ENCODE measurements around the gene DLG1.

Gene DLG1

DNA sequence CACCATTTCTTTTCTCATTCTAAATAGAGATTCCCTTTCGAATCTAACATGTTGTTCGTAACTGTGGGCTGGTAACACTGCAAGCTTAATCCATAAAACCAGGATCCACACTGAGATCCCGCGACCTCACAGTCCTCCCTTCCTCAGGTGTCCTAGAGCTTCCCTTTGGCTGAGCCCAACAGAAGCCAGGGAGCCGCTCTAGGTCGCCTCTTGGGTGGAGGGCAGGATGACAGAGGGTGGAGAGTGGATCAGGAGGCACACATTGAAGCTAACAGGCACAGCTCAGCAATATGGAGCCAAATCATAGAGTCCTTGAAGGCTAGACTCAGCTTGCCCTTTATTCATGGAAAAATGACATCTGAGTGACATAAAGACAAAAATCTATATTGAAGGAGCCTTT is 44.7 kb upstream of the DLG1 start:
- TF ChIP-seq TAF1 (IDR thresholded peaks at IDR 0.05; ENCODE audit: borderline replicate concordance, insufficient read depth, low read length), result no peak
- no peak for TF ChIP-seq POLR2AphosphoS5 (IDR thresholded peaks at IDR 0.05; ENCODE audit: low read depth, low read length)
- no peak for TF ChIP-seq FOXP2 (optimal IDR thresholded peaks at IDR 0.05; ENCODE audit: borderline replicate concordance, extremely low read depth, extremely low read length, insufficient read depth)

DNA sequence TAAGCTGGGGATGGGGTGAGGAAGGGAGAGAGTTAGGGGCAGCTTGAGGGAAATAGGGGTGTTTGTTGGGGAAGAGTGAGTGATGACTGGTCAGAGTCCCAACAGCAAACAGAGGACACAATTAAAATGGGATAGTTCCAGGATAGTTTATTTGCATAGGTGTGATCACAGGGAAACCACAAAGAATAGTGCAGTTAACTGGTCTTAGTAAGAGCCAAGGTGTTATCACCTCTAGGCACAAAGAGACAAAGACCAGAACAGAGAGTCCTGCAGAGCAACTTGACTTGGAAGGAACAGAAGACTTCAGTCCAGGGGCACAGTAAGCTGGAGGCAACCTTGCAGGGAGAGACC is 42.1 kb upstream of the DLG1 start:
- TF ChIP-seq SIN3A (IDR thresholded peaks at IDR 0.05; ENCODE audit: borderline replicate concordance, insufficient read depth, low read length), result no peak

DNA sequence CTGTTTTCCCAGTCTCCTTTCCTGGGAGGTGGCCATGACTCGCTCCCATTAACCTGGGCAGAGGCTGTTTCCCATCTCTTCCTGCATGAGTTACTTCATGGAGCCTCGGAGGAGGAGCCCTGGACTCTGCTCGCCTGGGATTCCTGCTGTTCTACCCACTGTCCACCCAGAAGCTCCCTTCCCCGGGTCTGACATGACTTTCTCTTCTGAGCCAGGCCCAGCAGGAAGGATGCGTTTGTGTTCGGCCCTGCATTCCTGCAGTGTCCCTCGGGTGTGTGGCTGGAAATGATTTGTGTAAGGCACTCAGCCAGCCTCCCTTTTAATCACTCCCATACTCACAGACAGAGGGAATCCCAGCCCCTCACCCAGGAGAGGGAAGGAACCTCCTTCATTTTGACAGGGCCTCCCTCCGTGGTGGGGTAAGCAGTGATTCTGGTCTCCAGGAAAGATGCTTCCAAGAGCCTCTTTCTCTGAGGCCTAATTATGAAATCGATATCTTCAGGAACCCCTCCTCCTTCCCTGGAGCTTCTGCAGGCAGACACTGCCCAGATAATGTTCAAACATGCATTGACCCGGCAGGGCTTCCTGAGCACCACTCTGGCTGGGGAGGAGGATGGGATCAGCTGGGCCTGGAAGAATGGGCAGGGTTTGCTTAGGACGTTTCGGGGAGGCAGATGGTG is 41.6 kb upstream of the DLG1 start:
- TF ChIP-seq TAF1 (IDR thresholded peaks at IDR 0.05; ENCODE audit: borderline replicate concordance, insufficient read depth, low read length) (no peak), POLR2AphosphoS5 (IDR thresholded peaks at IDR 0.05; ENCODE audit: low read depth, low read length) (no peak)

DNA sequence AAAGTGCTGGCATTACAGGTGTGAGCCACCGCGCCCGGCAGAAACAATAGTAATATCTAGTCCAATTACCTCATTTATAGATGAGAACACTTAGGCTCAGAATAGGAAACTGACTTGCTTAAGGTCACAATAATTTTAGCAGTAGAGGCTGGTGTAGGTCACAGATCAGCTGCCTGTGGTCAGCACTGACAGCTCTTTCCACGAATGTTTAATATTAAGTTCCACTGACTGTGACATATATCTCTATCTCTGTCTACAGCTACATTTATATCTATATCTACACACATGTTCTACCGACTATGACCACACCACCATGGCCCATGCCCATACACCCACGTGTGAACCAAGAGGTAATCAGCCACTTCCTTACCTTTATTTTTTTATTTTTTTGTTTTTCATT is 40.2 kb upstream of the DLG1 start:
- no peak for TF ChIP-seq TAF1 (IDR thresholded peaks at IDR 0.05; ENCODE audit: borderline replicate concordance, insufficient read depth, low read length)
- no peak for TF ChIP-seq POLR2AphosphoS5 (IDR thresholded peaks at IDR 0.05; ENCODE audit: low read depth, low read length)
- TF ChIP-seq, protein P1, sequence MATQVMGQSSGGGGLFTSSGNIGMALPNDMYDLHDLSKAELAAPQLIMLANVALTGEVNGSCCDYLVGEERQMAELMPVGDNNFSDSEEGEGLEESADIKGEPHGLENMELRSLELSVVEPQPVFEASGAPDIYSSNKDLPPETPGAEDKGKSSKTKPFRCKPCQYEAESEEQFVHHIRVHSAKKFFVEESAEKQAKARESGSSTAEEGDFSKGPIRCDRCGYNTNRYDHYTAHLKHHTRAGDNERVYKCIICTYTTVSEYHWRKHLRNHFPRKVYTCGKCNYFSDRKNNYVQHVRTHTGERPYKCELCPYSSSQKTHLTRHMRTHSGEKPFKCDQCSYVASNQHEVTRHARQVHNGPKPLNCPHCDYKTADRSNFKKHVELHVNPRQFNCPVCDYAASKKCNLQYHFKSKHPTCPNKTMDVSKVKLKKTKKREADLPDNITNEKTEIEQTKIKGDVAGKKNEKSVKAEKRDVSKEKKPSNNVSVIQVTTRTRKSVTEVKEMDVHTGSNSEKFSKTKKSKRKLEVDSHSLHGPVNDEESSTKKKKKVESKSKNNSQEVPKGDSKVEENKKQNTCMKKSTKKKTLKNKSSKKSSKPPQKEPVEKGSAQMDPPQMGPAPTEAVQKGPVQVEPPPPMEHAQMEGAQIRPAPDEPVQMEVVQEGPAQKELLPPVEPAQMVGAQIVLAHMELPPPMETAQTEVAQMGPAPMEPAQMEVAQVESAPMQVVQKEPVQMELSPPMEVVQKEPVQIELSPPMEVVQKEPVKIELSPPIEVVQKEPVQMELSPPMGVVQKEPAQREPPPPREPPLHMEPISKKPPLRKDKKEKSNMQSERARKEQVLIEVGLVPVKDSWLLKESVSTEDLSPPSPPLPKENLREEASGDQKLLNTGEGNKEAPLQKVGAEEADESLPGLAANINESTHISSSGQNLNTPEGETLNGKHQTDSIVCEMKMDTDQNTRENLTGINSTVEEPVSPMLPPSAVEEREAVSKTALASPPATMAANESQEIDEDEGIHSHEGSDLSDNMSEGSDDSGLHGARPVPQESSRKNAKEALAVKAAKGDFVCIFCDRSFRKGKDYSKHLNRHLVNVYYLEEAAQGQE (IDR thresholded peaks at IDR 0.05; ENCODE audit: insufficient read depth in 1 of 2, low read depth in 2 of 2, low read length in 2 of 2), result no peak
- TF ChIP-seq FOXP2 (optimal IDR thresholded peaks at IDR 0.05; ENCODE audit: borderline replicate concordance, extremely low read depth, extremely low read length, insufficient read depth), result no peak
- no peak for TF ChIP-seq SIN3A (IDR thresholded peaks at IDR 0.05; ENCODE audit: borderline replicate concordance, insufficient read depth, low read length)

DNA sequence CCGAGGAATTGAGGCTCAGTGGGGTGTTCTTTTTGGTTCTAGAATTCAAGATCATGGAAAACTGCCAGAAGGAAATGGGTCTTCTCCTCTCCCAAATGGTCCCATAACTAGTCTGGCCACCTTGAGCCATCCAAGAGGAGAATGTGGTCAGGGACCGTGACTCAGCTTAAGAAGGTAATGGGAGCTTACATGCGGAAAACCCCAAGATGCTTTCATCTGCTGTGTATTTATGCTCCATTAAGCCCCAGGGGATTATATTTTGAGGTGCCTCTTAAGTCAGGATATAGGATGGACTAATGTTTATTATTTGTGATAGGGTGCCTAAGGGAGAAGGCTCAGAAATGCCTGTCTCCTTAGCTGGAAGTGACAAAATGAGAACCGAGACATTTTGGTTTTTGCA is 39.2 kb upstream of the DLG1 start:
- no peak for TF ChIP-seq POLR2AphosphoS5 (IDR thresholded peaks at IDR 0.05; ENCODE audit: low read depth, low read length)
- TF ChIP-seq SIN3A (IDR thresholded peaks at IDR 0.05; ENCODE audit: borderline replicate concordance, insufficient read depth, low read length), result no peak
- no peak for TF ChIP-seq TAF1 (IDR thresholded peaks at IDR 0.05; ENCODE audit: borderline replicate concordance, insufficient read depth, low read length)
- no peak for TF ChIP-seq FOXP2 (optimal IDR thresholded peaks at IDR 0.05; ENCODE audit: borderline replicate concordance, extremely low read depth, extremely low read length, insufficient read depth)
- TF ChIP-seq, protein P1 (IDR thresholded peaks at IDR 0.05; ENCODE audit: insufficient read depth in 1 of 2, low read depth in 2 of 2, low read length in 2 of 2), result no peak

DNA sequence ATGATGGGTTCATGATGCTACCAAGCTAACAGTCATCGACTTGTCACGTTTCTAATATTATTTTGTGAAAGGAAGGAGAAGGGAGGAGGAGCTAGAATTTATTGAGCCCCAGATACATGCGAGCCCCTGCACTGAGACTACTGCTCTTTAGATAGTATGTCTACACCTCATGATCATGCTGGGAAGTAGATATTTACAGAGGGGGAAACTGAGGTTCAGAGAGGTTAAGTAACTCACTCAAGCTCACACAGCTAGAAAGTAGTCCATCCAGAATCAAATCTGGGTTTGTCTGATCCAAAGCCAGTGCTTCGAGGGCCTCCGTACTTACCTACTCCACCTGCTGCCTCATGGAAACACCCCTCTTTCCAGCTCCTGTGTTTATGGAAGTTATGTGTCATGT is 38.8 kb upstream of the DLG1 start:
- no peak for TF ChIP-seq FOXP2 (optimal IDR thresholded peaks at IDR 0.05; ENCODE audit: borderline replicate concordance, extremely low read depth, extremely low read length, insufficient read depth)
- no peak for TF ChIP-seq SIN3A (IDR thresholded peaks at IDR 0.05; ENCODE audit: borderline replicate concordance, insufficient read depth, low read length)
- TF ChIP-seq TAF1 (IDR thresholded peaks at IDR 0.05; ENCODE audit: borderline replicate concordance, insufficient read depth, low read length), result no peak
- TF ChIP-seq, protein P1 (IDR thresholded peaks at IDR 0.05; ENCODE audit: insufficient read depth in 1 of 2, low read depth in 2 of 2, low read length in 2 of 2), result no peak

DNA sequence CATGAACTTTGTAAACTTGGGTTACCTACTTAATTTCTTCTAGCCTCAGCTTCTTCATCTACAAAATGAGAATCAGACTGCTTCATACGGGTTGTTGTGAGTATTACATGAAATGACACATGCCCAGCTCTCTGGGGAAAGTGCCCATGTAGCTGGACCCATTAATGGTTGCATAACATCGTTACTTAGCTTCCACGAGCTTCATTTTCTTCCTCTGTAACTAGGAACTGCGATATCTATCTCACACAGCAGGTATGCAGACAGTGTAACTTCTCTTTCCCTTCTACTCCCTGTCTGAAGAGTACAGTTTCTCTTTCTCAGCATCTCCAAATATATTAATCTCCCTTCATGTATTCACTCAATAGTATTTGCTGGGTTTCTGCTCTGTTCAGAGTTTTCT is 37.9 kb upstream of the DLG1 start:
- TF ChIP-seq, protein P1 (IDR thresholded peaks at IDR 0.05; ENCODE audit: insufficient read depth in 1 of 2, low read depth in 2 of 2, low read length in 2 of 2), result no peak
- TF ChIP-seq TAF1 (IDR thresholded peaks at IDR 0.05; ENCODE audit: borderline replicate concordance, insufficient read depth, low read length) (no peak), POLR2AphosphoS5 (IDR thresholded peaks at IDR 0.05; ENCODE audit: low read depth, low read length) (no peak), SIN3A (IDR thresholded peaks at IDR 0.05; ENCODE audit: borderline replicate concordance, insufficient read depth, low read length) (no peak), FOXP2 (optimal IDR thresholded peaks at IDR 0.05; ENCODE audit: borderline replicate concordance, extremely low read depth, extremely low read length, insufficient read depth) (no peak)
